Liver (tissue), 3 donors: Measurements from ENCODE around the gene STAT3.

Source experiments
- GABPA ChIP-seq, 2 donors: IDR thresholded peaks in 1 of 2; conservative IDR thresholded peaks in 1 of 2; 2 replicates each; pipeline ENCODE4 v1.6.1; 2016; ENCODE audit warnings: antibody characterized with exemption in 2 of 2, mild to moderate bottlenecking in 1 of 2, moderate library complexity in 1 of 2
- TF ChIP-seq, protein P1 (sequence below): fragments of 150-350 bp; IDR thresholded peaks from 2 replicates; pipeline ENCODE4 v1.5.1; 2017; ENCODE audit warnings: improper control_type of control experiment, low read depth, low read length; ENCODE audit not compliant: missing input control
- TF ChIP-seq, protein P2 (sequence below): IDR thresholded peaks from 2 replicates; pipeline ENCODE4 v1.6.1; 2016; ENCODE audit warnings: antibody characterized with exemption
- donor health status: healthy.
- donor health status: healthy.

DNA sequence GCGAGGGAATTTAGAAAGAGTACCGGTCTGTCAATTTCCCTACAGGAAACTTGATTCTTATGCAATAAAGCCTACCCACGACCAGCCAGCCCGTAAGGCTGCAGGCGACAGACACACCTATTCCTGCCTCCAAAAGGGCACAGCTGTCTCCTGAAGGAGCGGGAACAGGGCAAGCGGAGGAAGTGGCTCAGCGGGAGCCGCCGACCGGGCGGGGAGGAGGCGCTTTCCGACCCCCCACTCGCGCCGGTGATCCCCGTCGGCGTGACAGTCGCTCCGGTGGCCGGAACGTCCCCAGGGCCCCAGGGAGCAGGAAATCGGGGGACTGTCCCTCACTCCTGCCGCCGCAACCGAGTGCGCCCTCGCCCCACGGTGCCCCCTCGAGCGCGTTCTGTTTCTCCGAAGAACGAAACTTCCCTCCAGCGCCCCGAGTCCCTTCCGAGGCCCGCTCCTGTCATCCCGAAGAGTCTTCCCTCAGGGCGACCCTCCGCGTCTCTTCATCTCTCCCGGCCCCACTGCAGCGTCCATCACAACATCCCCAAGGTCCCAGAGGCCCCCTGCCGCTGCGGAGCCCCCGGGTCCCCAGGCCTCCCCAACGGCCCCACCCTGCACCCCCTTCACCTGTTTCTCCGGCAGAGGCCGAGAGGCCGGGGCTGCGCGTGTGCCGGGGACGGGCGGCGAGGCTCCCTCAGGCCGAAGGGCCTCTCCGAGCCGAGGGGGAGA is 421 bp downstream of the STAT3 start:
- TF ChIP-seq, protein P1, sequence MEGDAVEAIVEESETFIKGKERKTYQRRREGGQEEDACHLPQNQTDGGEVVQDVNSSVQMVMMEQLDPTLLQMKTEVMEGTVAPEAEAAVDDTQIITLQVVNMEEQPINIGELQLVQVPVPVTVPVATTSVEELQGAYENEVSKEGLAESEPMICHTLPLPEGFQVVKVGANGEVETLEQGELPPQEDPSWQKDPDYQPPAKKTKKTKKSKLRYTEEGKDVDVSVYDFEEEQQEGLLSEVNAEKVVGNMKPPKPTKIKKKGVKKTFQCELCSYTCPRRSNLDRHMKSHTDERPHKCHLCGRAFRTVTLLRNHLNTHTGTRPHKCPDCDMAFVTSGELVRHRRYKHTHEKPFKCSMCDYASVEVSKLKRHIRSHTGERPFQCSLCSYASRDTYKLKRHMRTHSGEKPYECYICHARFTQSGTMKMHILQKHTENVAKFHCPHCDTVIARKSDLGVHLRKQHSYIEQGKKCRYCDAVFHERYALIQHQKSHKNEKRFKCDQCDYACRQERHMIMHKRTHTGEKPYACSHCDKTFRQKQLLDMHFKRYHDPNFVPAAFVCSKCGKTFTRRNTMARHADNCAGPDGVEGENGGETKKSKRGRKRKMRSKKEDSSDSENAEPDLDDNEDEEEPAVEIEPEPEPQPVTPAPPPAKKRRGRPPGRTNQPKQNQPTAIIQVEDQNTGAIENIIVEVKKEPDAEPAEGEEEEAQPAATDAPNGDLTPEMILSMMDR = no peak
- TF ChIP-seq, protein P2, sequence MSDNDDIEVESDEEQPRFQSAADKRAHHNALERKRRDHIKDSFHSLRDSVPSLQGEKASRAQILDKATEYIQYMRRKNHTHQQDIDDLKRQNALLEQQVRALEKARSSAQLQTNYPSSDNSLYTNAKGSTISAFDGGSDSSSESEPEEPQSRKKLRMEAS = no peak
- TF ChIP-seq GABPA (IDR thresholded peaks at IDR 0.05 in 1 of 2, conservative IDR thresholded peaks at IDR 0.05 in 1 of 2) = no peak
